ENCODE data around the gene BLID.

The BLID gene

GRCh38 chr11:122103726-122104125, 12.3 kb downstream of the BLID start:
- DNase-seq = no peak

DNA sequence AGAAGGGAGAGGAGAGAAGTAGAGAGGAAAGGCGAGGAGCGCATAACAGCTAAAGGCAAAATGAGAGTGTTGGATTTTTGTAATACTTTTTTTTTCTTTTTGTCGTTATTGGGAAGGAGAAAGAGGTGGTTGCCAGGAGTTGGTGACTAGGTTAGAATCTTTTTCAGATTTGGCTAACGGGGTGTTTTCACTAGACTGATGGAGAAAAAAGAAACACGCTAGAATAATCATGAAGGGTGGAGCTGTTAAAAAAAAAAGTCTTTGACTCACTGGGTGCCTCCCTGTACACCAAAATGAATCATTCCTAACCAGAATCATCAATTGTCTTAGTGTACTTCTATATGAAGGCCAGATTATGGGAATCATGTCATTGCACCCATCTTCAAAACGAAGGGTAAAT, 12.7 kb downstream of the BLID start:
- no peak for DNase-seq

DNA sequence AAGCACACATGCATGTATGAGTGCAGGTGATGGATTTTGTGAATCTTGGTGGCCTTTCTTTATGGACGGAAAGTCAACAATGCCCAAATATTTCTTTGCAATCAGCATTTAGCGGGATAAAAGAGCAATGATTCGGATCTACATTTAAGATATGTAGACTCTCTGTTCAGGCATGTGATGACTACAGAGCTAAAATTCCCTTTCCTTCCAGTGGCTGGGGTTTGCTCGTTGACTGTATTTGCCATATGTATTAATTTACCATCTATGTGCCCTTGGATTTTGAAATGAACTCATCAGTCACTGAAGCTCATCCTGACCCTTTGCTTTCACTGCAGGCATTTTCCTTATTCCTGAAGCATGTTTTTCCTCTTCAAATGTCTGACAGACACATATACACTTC, 13.6 kb downstream of the BLID start:
- no peak for DNase-seq

- no peak for DNase-seq
Measured at GRCh38 chr11:122101625-122102291, 14.3 kb downstream of the BLID start.

GRCh38 chr11:122100756-122101080, 15.3 kb downstream of the BLID start:
- DNase-seq = no peak

- no peak for DNase-seq
Measured at GRCh38 chr11:122100037-122100755, 15.8 kb downstream of the BLID start.

- no peak for DNase-seq
Measured at GRCh38 chr11:122099374-122100036, 16.5 kb downstream of the BLID start.

GRCh38 chr11:122098261-122098980, 17.6 kb downstream of the BLID start:
- no peak for DNase-seq

DNA sequence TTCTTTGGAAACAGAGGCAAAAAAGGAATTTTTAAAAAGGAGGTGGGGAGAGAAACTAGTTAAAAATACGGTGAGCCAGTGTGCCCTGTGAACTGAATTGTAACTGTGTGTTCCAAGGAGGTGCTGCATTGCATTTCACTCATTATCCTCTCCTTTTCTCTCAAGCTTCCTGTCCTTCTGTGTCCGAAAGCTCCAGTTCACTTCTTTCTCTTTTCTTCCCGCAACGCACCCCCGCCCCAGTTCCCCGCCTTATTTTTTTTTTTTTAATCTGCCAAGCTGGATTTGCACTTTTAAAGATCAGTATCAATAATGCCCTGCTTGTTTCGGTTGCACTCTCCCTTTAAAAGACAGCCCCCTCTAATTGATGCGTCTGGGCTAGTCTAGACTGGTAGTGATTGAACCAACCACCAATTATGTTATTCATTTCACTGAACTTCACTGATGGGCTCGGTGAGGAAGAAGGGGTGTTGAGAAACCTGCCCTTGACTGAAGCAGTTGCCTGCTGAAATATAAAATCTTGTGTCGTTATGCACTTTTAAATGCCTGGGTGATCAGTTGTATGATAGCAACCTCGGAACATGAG, 18.5 kb downstream of the BLID start:
- DNase-seq = no peak

DNA sequence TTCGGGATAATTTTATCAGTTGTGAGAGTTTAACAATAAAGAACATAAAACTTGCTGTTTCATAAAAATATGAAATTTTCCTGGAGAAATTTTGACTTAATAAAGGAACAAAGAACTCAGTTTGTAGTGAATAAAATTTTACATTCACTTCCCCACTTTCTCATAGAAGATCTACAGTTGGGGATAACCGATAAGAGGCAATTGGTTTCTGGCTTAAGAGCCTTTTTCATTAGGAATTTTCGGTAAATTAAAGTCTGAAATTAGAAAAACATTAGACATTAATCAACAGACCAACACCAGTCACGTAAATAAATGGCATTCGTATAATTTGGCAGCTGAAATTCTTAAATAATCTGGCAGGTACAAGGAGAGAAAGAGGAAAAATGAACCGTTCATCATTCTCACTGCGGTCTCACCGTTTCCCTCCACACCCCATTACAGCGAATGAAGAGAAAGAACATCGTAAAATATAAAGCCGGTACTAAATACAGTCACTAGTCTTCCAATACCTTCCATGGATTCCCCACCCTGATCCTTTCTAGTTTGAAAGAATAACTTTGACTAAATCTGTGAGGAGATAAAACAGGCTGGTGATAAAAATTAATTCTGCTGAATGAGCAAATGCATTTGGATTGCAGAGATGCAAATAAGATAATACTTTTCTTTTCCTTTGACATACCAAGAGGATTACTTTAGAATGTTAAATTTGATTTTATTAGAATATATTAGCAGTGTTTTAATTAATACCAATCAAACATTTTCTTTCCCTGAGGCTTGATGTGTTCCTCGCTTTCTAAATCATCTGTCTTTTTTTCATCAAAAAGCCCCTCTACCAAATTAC, 19.5 kb downstream of the BLID start:
- no peak for DNase-seq

DNA sequence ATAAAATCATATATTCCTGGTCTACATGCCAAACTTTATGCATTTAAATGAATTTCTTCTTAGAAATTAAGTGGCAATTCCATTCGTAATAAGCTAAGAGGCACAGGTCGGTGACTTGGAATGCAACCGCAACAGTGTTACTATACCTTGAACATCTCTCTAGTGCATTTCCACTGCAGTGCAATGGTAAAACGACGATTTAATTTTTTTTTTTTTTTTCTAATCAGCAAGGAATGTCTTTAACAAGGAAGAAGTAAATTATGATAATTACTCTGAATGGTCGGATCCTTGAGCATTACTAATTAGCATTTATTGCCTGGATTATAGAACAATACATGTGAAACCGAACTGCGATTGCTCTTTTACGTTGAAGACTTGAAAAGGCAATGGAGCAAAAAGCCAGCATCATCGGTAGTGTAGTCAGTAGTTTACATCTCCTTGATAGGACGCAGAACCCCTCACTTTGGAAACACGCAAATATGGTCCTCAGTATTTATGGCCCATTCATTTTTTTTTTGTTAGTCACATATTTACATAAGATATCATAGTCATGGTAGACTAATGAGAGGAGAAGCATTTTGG, 20.2 kb downstream of the BLID start:
- DNase-seq = no peak

GRCh38 chr11:122094836-122095235, 21.2 kb downstream of the BLID start:
- DNase-seq = no peak

DNA sequence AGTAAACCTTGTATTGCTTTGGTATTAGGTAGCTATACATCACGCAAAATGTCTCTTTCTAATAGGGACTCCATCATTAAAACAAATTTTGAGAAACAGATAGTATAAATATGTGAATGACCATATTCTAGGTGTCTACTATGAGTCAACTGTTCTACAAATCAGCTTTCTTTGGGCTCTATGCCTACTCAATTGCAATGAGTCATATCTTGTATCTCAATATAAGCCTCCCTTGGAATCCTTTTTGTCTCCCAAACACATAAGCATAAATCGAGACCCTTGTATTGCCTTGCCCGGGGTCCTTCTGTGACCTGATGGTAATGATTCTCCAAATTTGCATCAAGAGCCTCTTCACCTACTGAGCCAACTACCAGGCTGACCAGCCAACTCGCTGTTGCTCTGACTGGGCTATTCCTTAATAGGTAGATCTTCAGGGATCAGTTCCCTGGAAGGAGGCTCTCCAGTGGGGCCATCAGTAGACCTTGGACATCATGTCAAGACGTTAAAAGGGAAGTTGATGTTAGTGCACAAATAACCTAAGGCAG, 22.2 kb downstream of the BLID start:
- no peak for DNase-seq

DNA sequence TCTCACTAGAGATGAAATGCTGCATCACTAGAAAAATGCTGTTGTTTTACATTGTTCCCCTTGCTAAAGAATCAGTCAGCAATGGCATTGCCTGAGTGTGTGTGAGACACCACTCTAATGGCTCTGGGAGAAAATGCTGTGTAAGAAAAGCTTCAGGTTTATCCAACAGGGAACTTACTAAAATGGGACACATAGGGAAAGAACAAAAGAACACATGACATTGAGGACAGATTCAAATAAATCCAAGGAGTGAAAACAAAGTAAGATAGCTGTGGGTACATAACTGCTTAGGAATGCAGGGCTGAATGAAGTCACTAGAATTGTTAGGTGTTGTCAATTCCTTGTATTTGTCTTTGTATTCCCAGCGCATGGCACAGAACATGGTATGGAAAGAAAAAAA, 24.2 kb downstream of the BLID start:
- DNase-seq = no peak

GRCh38 chr11:122089111-122089510, 26.9 kb downstream of the BLID start:
- no peak for DNase-seq

DNA sequence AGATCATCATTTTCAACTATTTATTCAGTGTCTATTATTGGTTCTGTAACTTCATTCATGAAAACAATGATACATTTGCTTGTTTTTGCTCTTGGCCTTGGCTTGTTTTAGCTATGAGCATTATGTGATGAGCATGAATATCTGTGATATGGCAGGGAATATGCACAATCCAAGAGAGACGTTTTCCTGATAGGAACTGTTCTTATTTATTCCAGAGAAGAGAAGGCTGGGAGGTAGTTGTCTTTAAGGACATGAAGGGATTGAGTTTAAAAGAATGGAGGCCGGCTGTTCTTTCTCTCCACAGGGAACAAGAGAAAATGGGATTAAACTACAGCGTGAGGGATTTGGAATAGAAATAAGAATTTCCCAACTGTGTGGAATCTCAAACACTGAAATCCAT, 30.3 kb downstream of the BLID start:
- DNase-seq = no peak

- DNase-seq = no peak
Measured at GRCh38 chr11:122085264-122085663, 30.8 kb downstream of the BLID start.

DNA sequence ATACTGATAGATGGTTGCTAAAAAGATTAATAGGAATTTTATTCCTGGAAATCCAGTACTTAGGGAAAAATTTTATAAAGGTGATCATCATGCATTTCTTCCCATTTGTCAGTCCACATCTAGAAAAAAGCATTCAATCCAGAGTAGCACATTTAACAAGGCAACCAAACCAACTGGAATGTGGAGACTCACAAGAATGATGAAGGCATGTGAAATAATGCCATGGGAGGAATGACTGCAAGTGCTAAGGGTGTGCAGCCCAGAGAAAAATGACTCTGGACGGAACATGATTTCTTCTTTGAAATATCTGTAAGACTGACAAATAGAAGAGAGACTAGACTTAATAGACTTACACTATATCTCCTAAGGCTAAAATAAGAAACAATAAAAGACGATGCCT, 33.8 kb downstream of the BLID start:
- no peak for DNase-seq

GRCh38 chr11:122081073-122081472, 34.9 kb downstream of the BLID start:
- DNase-seq = no peak

GRCh38 chr11:122077459-122077858, 38.6 kb downstream of the BLID start:
- no peak for DNase-seq

DNA sequence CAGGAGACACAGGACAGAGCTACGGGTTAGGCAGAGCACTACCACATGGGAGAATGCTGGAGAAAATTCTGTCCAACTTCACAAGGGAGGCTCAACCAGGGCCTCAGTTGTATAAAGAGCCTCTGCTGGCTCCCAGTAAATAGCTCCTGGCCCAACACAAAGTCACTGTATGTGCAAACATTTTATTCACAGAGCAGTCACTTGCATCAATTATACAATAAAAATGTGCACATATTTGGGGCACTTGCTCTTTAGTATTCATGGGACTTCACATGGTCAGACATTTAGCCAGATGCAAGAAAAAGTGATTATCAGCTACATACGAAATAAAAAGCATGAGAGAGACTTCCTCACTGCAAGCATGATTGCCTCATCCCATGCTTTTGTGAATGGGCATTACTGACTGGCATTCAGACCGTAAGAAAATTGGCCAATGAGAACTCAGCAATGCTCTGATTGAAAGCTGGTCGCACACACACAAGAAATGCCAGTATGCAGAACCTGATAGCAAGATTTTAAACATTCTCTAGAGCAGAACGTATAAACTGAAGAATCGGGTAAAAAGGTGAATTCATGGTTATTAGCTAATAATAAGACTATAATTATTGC, 39.4 kb downstream of the BLID start:
- no peak for DNase-seq
